Psoas muscle (tissue), 8 donors: Measurements from ENCODE around the gene TP53I13. TPM values are rescaled to one million over a fixed set of nuclear protein-coding genes. Genes with fewer than 3 reads are reported as not detected.

Experiments used
- ATAC-seq, 4 donors: fragments of 200-7000 bp; cut with Tn5 transposase; one replicate each; pipeline ENCODE4 v1.9.1; 2020; ENCODE audit warnings: moderate library complexity in 3 of 4, mild to moderate bottlenecking in 2 of 4
- DNase-seq, 2 donors: peaks; one replicate each; pipeline ENCODE4 v3.0.0-alpha.2; 2020
- H3K27ac ChIP-seq: fragments of 200-600 bp; one replicate; pipeline ENCODE4 v1.8.0; 2022
- H3K27me3 ChIP-seq, 3 donors: fragments of 200-600 bp in 1 of 3; one replicate each; pipeline versions ENCODE4 v1.6.1 to v1.8.0; 2013 to 2022; ENCODE audit warnings: low read length in 2 of 3, mild to moderate bottlenecking in 2 of 3, moderate library complexity in 1 of 3; ENCODE audit not compliant: insufficient read depth in 3 of 3
- H3K36me3 ChIP-seq, 2 donors: fragments of 200-600 bp in 1 of 2; one replicate each; pipeline versions ENCODE4 v1.6.1 to v1.8.0; 2013 to 2022; ENCODE audit warnings: low read depth in 1 of 2, mild to moderate bottlenecking in 1 of 2, moderate library complexity in 1 of 2; ENCODE audit not compliant: insufficient read depth in 1 of 2
- H3K4me1 ChIP-seq: fragments of 200-600 bp; one replicate; pipeline ENCODE4 v1.8.0; 2022
- H3K4me3 ChIP-seq: fragments of 200-600 bp; one replicate; pipeline ENCODE4 v1.8.0; 2022; ENCODE audit warnings: mild to moderate bottlenecking
- H3K9me3 ChIP-seq: fragments of 200-600 bp; one replicate; pipeline ENCODE4 v1.8.0; 2022
- CTCF ChIP-seq: fragments of 200-600 bp; IDR thresholded peaks from one replicate; pipeline ENCODE4 v1.8.0; 2022; ENCODE audit warnings: antibody characterized with exemption
- WGBS, 3 donors: extraction: QIAGEN DNeasy Blood & Tissue Kit; methylation state at CpG; one replicate each; pipeline versions ENCODE4 v1.1.6 to v1.1.7; 2013; 5-methylcytosine and 5-hydroxymethylcytosine counted together
- intact Hi-C, 2 donors: fragments of 100-400 bp; cut with DNase I; formaldehyde crosslinking; loops; one replicate each; pipeline versions ENCODE4 v1.11.0 to v1.14.2; 2022
- polyA plus RNA-seq, 3 donors: library from polyadenylated mRNA; stranded (reverse); fragments of 200-250 nt; gene quantifications; one replicate each; pipeline ENCODE4 v1.2.3, GENCODE V29; 2013
- total RNA-seq, 4 donors: library from RNA; stranded (reverse); fragmentation: NEBNext Ultra II Directional in 2 of 4; extraction: Animal tissue kit (Norgen Biotek cat#: 25700) in 2 of 4; gene quantifications; one replicate each; pipeline versions ENCODE4 v1.2.1 to v1.2.4, GENCODE V29; 2021 to 2023
- donor health status: healthy with polysubstance abuse.
- donor health status: DM: no; HTN: no; CAD: no; lungs with moderate emphysema.
- donor health status: Bipolar disorder and iron deficiency.
- donor health status: healthy.
- donor health status: DM: yes; HTN: yes; CAD: no.
- donor health status: DM: no; HTN: no; CAD: no.
- donor health status: DM: no; HTN: no; CAD: no.
- donor health status: DM: yes; HTN: yes; CAD: no.

Gene TP53I13
- total and polyA plus RNA-seq, 7 donors = 13.3 to 46.1 (median 20.9) TPM

- H3K9me3 ChIP-seq = no peaks in the 10 kb centered on the region
- peak overlapping the region; percentile 98 for H3K4me3 ChIP-seq
- peak; percentile 45 to 58 (median 51) for ATAC-seq
- intact Hi-C loops = loop anchor here in 1 of 2 donors (5.0 kb wide), 2 partner anchors 142 to 312 kb away; partner anchors contain the start of gene SSH2
- H3K4me1 ChIP-seq = peaks cover 66% of the 10 kb centered on the region
- peaks cover 0 to 16% of the 10 kb centered on the region in 2 donors for H3K36me3 ChIP-seq
- peak; percentile 62 to 85 for DNase-seq
- no peak for TF ChIP-seq CTCF
- WGBS, 3 donors = 36 to 62% (median 46%) methylated on average over 4 of the region's 4 CpGs
- H3K27me3 ChIP-seq = no peaks in the 10 kb centered on the region
- H3K27ac ChIP-seq = peak overlapping the region; percentile 99
These were observed 51.8 kb downstream of the TP53I13 start for GRCh38 chr17:29620271-29620670.

- Histone ChIP-seq H3K27me3 (no peaks in the 10 kb centered on the region), H3K9me3 (no peaks in the 10 kb centered on the region), H3K4me1 (peaks cover 67% of the 10 kb centered on the region), H3K27ac (peak overlapping the region; percentile 99), H3K4me3 (peak overlapping the region; percentile 98), H3K36me3 (peaks cover 0 to 14% of the 10 kb centered on the region in 2 donors)
- WGBS, 3 donors = 47 to 58% (median 50%) methylated on average over 12 of the region's 12 CpGs
- no peak for ATAC-seq
- intact Hi-C loops = loop anchor here in 1 of 2 donors (5.0 kb wide), 2 partner anchors 141 to 311 kb away; partner anchors contain the start of gene SSH2
- no peak for DNase-seq
- no peak for TF ChIP-seq CTCF
These were observed 52.4 kb downstream of the TP53I13 start for GRCh38 chr17:29620779-29621500.

GRCh38 chr17:29621751-29622194 lies 53.3 kb downstream of the TP53I13 start:
- Histone ChIP-seq H3K27me3 (no peaks in the 10 kb centered on the region), H3K27ac (peak overlapping the region; percentile 99), H3K36me3 (peaks cover 0 to 14% of the 10 kb centered on the region in 2 donors), H3K4me3 (peak overlapping the region; percentile 98), H3K4me1 (peaks cover 58% of the 10 kb centered on the region), H3K9me3 (no peaks in the 10 kb centered on the region)
- DNase-seq (peak; percentile 52 to 76), ATAC-seq (peak; percentile 9 to 25 (median 20))
- no peak for TF ChIP-seq CTCF
- intact Hi-C loops = loop anchor here in 1 of 2 donors (5.0 kb wide), 2 partner anchors 141 to 311 kb away; partner anchors contain the start of gene SSH2
- 22 to 29% (median 22%) methylated on average over 8 of the region's 8 CpGs for WGBS, 3 donors

Other genes starting within 250 kb of the TP53I13 start
- 10 to 100 TPM; 42.5 to 49.8 (median 46.5) TPM for gene TAOK1, start 178.3 kb upstream of the TP53I13 start, total RNA-seq
- 10 to 100 TPM in 2 of 3 donors, 1 to 10 TPM in 1; 6.3 to 23.0 (median 11.2) TPM for gene TAOK1, start 178.3 kb upstream of the TP53I13 start, polyA plus RNA-seq
- gene ABHD15, start 1.7 kb upstream of the TP53I13 start, total RNA-seq = 1 to 10 TPM; 2.3 to 2.8 (median 2.5) TPM
- gene ABHD15, start 1.7 kb upstream of the TP53I13 start, polyA plus RNA-seq = 1 to 10 TPM; 1.6 to 7.9 (median 3.1) TPM
- gene GIT1, start 20.9 kb downstream of the TP53I13 start, total RNA-seq = 10 to 100 TPM; 26.4 to 39.4 (median 31.5) TPM
- 10 to 100 TPM; 24.3 to 46.0 (median 35.2) TPM for gene GIT1, start 20.9 kb downstream of the TP53I13 start, polyA plus RNA-seq
- gene ANKRD13B, start 24.4 kb downstream of the TP53I13 start, total RNA-seq = 10 to 100 TPM in 1 of 4 donors, 1 to 10 TPM in 3; 6.4 to 14.8 (median 6.8) TPM
- 10 to 100 TPM in 1 of 3 donors, 1 to 10 TPM in 2; 5.4 to 10.7 (median 9.7) TPM for gene ANKRD13B, start 24.4 kb downstream of the TP53I13 start, polyA plus RNA-seq
- 100 to 1,000 TPM; 478 to 710 (median 557) TPM for gene CORO6, start 54.2 kb downstream of the TP53I13 start, total RNA-seq
- gene CORO6, start 54.2 kb downstream of the TP53I13 start, polyA plus RNA-seq = 100 to 1,000 TPM; 182 to 495 (median 236) TPM